GM23248 (cell line): Measurements from ENCODE around the gene TRAK2. TPM values are rescaled to one million over a fixed set of nuclear protein-coding genes. Genes with fewer than 3 reads are reported as not detected.

Source experiments
- DNase-seq: peaks from one replicate; pipeline ENCODE4 v3.0.0-alpha.2; 2015
- H2AFZ ChIP-seq: fragments of 200-600 bp; sonication (generic); 2 replicates; pipeline ENCODE4 v1.6.1; 2016; ENCODE audit warnings: antibody characterized with exemption
- H3F3A ChIP-seq: fragments of 200-600 bp; sonication (generic); 2 replicates; pipeline ENCODE4 v1.6.1; 2016; ENCODE audit warnings: mild to moderate bottlenecking, antibody characterized with exemption, mixed run types; ENCODE audit not compliant: insufficient read depth
- H3K27ac ChIP-seq: fragments of 200-600 bp; sonication (generic); 2 replicates; pipeline ENCODE4 v1.5.1; 2016; ENCODE audit warnings: mild to moderate bottlenecking
- H3K27me3 ChIP-seq: fragments of 200-600 bp; sonication (generic); replicated peaks from 2 replicates; pipeline ENCODE4 v1.6.1; 2016; ENCODE audit warnings: mild to moderate bottlenecking; ENCODE audit not compliant: insufficient read depth
- H3K36me3 ChIP-seq: fragments of 200-600 bp; sonication (generic); 2 replicates; pipeline ENCODE4 v1.6.1; 2016; ENCODE audit warnings: low read depth, mild to moderate bottlenecking
- H3K4me1 ChIP-seq: fragments of 200-600 bp; sonication (generic); 2 replicates; pipeline ENCODE4 v1.6.1; 2016; ENCODE audit warnings: mild to moderate bottlenecking; ENCODE audit not compliant: insufficient read depth
- H3K4me2 ChIP-seq: fragments of 200-600 bp; sonication (generic); one replicate; pipeline ENCODE4 v1.6.1; 2016; ENCODE audit warnings: mild to moderate bottlenecking; ENCODE audit not compliant: unreplicated experiment
- H3K4me3 ChIP-seq: fragments of 200-600 bp; sonication (generic); 2 replicates; pipeline ENCODE4 v1.5.1; 2016; ENCODE audit warnings: mild to moderate bottlenecking
- H3K79me2 ChIP-seq: fragments of 200-600 bp; sonication (generic); 2 replicates; pipeline ENCODE4 v1.6.1; 2016; ENCODE audit warnings: mild to moderate bottlenecking; ENCODE audit not compliant: insufficient read depth
- H3K9ac ChIP-seq: fragments of 200-600 bp; sonication (generic); 2 replicates; pipeline ENCODE4 v1.6.1; 2016; ENCODE audit warnings: mild to moderate bottlenecking
- H3K9me2 ChIP-seq: fragments of 200-600 bp; sonication (generic); 2 replicates; pipeline ENCODE4 v1.6.1; 2016; ENCODE audit warnings: mixed run types, mild to moderate bottlenecking, moderate library complexity; ENCODE audit not compliant: insufficient read depth
- H3K9me3 ChIP-seq: fragments of 200-600 bp; sonication (generic); one replicate; pipeline ENCODE4 v1.6.1; 2017; ENCODE audit warnings: low read depth
- H4K20me1 ChIP-seq: fragments of 200-600 bp; sonication (generic); 2 replicates; pipeline ENCODE4 v1.6.0; 2016; ENCODE audit not compliant: insufficient read depth
- EZH2 ChIP-seq: fragments of 200-600 bp; sonication (generic); IDR thresholded peaks from 2 replicates; pipeline ENCODE4 v1.6.1; 2018; ENCODE audit warnings: antibody characterized with exemption, mild to moderate bottlenecking; ENCODE audit not compliant: insufficient read depth, poor library complexity, severe bottlenecking
- EZH2phosphoT487 ChIP-seq: fragments of 200-600 bp; sonication (generic); IDR thresholded peaks from 2 replicates; pipeline ENCODE4 v1.6.1; 2018; ENCODE audit warnings: antibody characterized with exemption, moderate library complexity, mild to moderate bottlenecking, low read depth; ENCODE audit not compliant: insufficient read depth
- WGBS, 2 experiments: methylation state at CpG; one replicate each; pipeline ENCODE4 v1.1.6; 2015 to 2017; ENCODE audit warnings: low lambda C conversion rate in 2 of 2, low coverage in 1 of 2; ENCODE audit errors: missing lambda C conversion rate in 2 of 2; 5-methylcytosine and 5-hydroxymethylcytosine counted together
- in situ Hi-C: fragments of 300-500 bp; cut with MboI; formaldehyde crosslinking; loops from 2 replicates; pipeline ENCODE4 v1.15.0; 2020
- polyA plus RNA-seq: library from polyadenylated mRNA; unstranded; fragments of >200 nt; fragmentation: Nextera tagmentation; extraction: Ambion mirVana; gene quantifications from 2 replicates; pipeline ENCODE4 v1.2.1, GENCODE V29; 2016
- small RNA-seq: library from RNA; depleted of rRNA; stranded (forward); fragments of <200 nt; gene quantifications from one replicate; pipeline ENCODE3, GENCODE V24; 2014; ENCODE audit warnings: low read depth, low replicate concordance
- total RNA-seq: library from RNA; depleted of rRNA; stranded (reverse); fragments of >200 nt; shearing (Covaris generic); gene quantifications from 2 replicates; pipeline ENCODE4 v1.2.3, GENCODE V29; 2014; rRNA removed

Gene TRAK2
- total and polyA plus RNA-seq, 2 experiments from 2014 or later = 21.4 to 32.5 TPM

- Histone ChIP-seq H3K4me2 (no peak overlapping the region), H3K9ac (no peak overlapping the region)
- in situ Hi-C loops = no loop called here
These were observed 121.8 kb downstream of the TRAK2 start for GRCh38 chr2:201329409-201329808.

GRCh38 chr2:201327678-201328077 is 123.6 kb downstream of the TRAK2 start:
- TF ChIP-seq EZH2 (no peak), EZH2phosphoT487 (no peak)
- in situ Hi-C loops = no loop called here
- Histone ChIP-seq H2AFZ (no peak overlapping the region), H3K27me3 (no peaks in the 10 kb centered on the region), H3K4me2 (no peak overlapping the region), H3K9ac (no peak overlapping the region), H3K27ac (no peak overlapping the region), H3K79me2 (no peaks in the 10 kb centered on the region), H3K4me3 (no peak overlapping the region), H4K20me1 (no peaks in the 10 kb centered on the region), H3F3A (no peaks in the 10 kb centered on the region), H3K4me1 (no peaks in the 10 kb centered on the region), H3K36me3 (peaks cover 14% of the 10 kb centered on the region; the same call in 1 of the 2 replicates), H3K9me2 (no peaks in the 10 kb centered on the region), H3K9me3 (no peaks in the 10 kb centered on the region)
- 76 to 82% methylated on average over 3 of the region's 3 CpGs for WGBS, 2 experiments
- DNase-seq = no peak

More at GRCh38 chr2:201329409-201329808, 121.8 kb downstream of the TRAK2 start:
- Histone ChIP-seq H3K4me1 (no peaks in the 10 kb centered on the region), H3K27me3 (no peaks in the 10 kb centered on the region), H3K9me2 (no peaks in the 10 kb centered on the region), H4K20me1 (no peaks in the 10 kb centered on the region), H3F3A (no peaks in the 10 kb centered on the region), H3K27ac (no peak overlapping the region), H3K79me2 (no peaks in the 10 kb centered on the region), H3K36me3 (0 out of 2 replicates have a peak, but pooled peaks cover 7% of the 10 kb centered on the region), H2AFZ (no peak overlapping the region), H3K9me3 (no peaks in the 10 kb centered on the region), H3K4me3 (no peak overlapping the region)
- 3 to 18% methylated on average over 1 of the region's 1 CpG for WGBS, 2 experiments
- DNase-seq = no peak
- TF ChIP-seq EZH2 (no peak), EZH2phosphoT487 (no peak)

Small RNA genes within 50 kb of the gene (small RNA-seq; reads per million reads assigned to genes)
- not detected for gene RF00019

Other genes starting within 250 kb of the TRAK2 start
- gene CASP8, start 190.9 kb downstream of the TRAK2 start, total RNA-seq = 13.9 and 20.8 TPM in 2 replicates
- 11.7 and 12.2 TPM in 2 replicates for gene CASP8, start 190.9 kb downstream of the TRAK2 start, polyA plus RNA-seq
- 0.38 and 2.3 TPM in 2 replicates for gene FLACC1, start 94.1 kb downstream of the TRAK2 start, total RNA-seq
- 0.34 and 1.4 TPM in 2 replicates for gene FLACC1, start 94.1 kb downstream of the TRAK2 start, polyA plus RNA-seq
- 21.2 and 31.2 TPM in 2 replicates for gene STRADB, start 282 bp upstream of the TRAK2 start, total RNA-seq
- 33.7 and 35.6 TPM in 2 replicates for gene STRADB, start 282 bp upstream of the TRAK2 start, polyA plus RNA-seq
- gene TMEM237, start 192.0 kb upstream of the TRAK2 start, total RNA-seq = 57.5 and 77.5 TPM in 2 replicates
- 92.7 and 95.5 TPM in 2 replicates for gene TMEM237, start 192.0 kb upstream of the TRAK2 start, polyA plus RNA-seq
- gene MPP4, start 247.2 kb upstream of the TRAK2 start, total RNA-seq = 3.8 and 5.3 TPM in 2 replicates
- 3.5 and 3.6 TPM in 2 replicates for gene MPP4, start 247.2 kb upstream of the TRAK2 start, polyA plus RNA-seq